Ecto neural progenitor cell (in vitro differentiated cells): ENCODE measurements around the gene PITPNM1.
A peak's percentile ranks its signal among the peaks of the same experiment; 100 is the strongest.
"Not testable (repeated sequence)": the region's sequence is repeated elsewhere in the genome, so short reads cannot be mapped to it uniquely, and the experiment has no call there.

Source experiments
- DNase-seq: peaks from one replicate; pipeline ENCODE4 v3.0.0-alpha.2; 2018; ENCODE audit warnings: low spot score

The PITPNM1 gene

GRCh38 chr11:67466367-67466766, 38.8 kb downstream of the PITPNM1 start:
- DNase-seq = no peak

DNA sequence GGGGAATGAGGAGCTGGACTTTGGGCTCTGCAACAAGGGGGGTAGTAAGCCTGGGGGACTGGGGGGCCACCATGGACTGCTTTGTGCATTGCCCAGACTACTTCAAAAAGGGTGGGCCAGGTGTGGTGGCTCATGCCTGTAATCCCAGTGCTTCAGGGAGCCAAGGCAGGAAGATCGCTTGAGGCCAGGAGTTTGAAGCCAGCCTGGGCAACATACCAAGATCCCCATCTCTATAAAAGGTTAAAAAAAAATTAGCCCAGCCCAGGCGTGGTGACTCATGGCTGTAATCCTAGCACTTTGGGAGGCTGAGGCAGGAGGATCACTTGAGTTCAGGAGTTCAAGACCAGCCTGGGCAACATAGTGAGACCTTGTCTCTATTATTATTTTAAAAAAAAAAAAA, 39.6 kb downstream of the PITPNM1 start:
- not testable (repeated sequence) for DNase-seq

DNA sequence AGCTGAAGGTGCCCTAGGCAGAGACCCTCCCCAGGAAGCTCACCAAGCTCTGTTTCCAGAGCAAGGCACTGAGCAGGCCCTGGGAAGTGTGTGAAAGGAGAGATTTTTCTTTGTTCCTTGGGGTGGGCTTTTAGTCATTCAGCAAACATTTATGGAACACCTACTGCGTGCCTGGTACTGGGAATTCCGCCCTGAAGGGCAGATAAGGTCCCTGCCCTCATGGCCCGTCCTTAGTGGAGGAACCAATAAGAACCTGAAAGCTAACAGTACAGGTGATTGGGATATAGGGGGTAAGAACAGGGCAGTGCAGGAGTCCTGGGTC, 40.0 kb downstream of the PITPNM1 start:
- no peak for DNase-seq

- DNase-seq = peak; percentile 91
Observed at GRCh38 chr11:67464411-67465188, 40.6 kb downstream of the PITPNM1 start.

DNA sequence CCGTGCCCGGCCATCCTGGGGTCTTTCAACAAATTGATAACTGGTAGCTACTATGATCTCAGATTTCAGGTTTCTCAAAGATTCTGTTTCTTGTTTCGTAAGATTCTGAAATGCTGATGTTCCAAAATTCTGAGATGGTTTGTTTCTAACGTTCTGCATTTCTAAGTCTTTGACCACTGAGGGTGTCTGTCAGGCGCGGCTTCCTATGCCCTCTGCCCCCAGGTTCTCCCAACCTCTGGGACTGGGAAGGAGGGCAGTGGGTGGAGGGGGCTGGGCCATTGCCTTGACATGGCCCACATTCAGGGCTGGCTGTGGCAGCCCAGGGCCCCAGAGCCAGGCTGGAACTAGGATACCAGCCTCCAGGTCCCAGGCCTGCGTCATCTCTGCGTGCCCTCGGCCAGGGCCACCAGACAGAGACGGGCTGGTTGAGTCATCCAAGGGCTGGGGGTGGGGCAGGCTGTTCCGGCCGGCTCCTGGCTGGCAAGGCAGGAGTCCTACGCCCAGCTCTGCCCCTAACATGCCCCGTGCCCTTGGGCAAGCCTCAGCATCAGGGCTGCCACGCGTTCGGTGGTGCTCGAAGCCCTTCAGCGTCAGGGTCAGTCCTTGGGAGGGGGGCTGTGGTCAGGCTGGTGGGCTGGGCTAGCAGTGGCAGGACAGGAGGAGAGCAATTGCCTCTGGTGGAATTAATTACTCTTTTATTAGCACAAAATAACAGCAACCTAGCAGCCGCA, 41.3 kb downstream of the PITPNM1 start:
- DNase-seq = no peak

DNA sequence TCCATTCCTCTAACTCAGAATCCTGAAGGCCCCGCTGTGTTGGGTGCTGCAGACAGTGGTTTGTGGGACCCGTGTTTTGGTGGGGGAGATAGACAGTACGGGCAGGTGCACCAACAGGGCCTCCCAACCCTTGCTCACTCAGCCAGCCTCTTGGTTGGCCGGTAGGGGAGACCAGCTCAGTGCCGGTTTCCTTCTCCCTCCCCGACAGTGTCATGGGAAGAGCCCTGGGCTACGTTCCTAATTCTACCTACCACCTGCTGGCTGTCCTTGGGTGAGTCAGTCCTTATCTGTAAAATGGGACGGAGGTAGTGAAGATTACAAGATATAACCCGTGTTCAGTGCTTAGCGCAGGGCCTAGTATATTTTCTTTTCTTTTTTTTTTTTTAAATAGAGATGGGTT, 42.0 kb downstream of the PITPNM1 start:
- no peak for DNase-seq

- DNase-seq = no peak
Observed at GRCh38 chr11:67458266-67458665, 46.9 kb downstream of the PITPNM1 start.

DNA sequence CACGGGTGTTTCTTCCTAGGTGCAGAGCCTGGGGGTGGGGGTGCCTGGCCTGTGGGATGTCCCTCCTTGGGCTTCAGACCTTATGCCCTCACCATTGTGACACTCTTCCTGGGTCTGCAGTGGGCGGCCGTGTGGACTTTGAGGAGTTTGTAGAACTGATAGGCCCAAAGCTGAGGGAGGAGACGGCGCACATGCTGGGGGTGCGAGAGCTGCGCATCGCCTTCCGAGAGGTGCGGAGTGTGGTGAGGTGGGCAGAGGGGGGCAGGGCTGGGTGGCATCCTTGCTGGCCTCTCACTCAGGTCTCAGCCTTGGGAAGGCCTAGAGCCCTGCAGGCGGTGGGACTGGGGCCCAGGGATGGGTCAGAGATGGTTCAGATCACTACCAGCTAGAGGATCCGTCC, 47.7 kb downstream of the PITPNM1 start:
- DNase-seq = no peak

GRCh38 chr11:67456068-67456705, 49.0 kb downstream of the PITPNM1 start:
- no peak for DNase-seq

- DNase-seq = no peak
Observed at GRCh38 chr11:67455054-67455453, 50.1 kb downstream of the PITPNM1 start, which contains the start of gene CABP4. CABP4 (plus strand) TSS chr11:67455354; CDS start chr11:67455424, 70 bp downstream.

- no peak for DNase-seq
Observed at GRCh38 chr11:67453816-67454732, 51.1 kb downstream of the PITPNM1 start.

GRCh38 chr11:67452141-67452952, 52.8 kb downstream of the PITPNM1 start, which contains the start of gene GPR152:
GPR152 (minus strand) TSS chr11:67452729; CDS start chr11:67452724, 5 bp downstream.
- no peak for DNase-seq

- DNase-seq = no peak
Observed at GRCh38 chr11:67451658-67451976, 53.5 kb downstream of the PITPNM1 start.

GRCh38 chr11:67450796-67451657, 54.1 kb downstream of the PITPNM1 start:
- no peak for DNase-seq

DNA sequence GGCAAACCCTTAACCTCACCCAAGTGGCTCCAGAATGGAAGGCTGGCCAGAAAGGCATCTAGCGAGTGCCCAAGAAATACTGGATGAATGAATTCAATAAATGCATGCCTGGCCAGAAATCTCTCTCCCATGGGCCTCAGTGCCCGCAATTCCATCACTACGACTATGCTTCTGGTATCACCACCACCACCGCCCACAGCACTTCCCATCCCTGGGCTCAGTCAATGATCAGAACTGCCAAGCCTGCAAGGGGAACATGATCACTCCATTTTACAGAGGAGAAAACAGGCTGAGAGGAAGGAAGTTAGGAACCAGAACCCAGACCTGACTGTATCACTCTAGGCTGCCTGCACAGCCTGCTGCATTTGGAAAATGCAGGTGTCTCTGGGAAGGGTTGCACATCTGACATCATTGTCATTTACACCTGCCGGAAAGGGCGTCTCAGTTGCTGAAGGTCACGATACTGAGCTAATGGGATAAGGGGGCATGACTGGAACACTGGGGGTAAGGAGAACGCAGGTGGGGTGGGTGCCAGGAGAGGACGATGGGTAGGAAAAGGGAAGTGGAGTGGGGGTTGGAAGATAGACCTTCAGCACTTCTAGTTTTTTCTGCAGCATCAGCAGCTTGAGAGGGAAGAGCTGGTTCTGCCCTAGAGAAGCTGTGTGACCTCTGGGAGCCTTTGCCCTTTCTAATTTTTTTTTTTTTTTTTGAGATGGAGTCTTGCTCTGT, 55.9 kb downstream of the PITPNM1 start:
- DNase-seq = no peak

DNA sequence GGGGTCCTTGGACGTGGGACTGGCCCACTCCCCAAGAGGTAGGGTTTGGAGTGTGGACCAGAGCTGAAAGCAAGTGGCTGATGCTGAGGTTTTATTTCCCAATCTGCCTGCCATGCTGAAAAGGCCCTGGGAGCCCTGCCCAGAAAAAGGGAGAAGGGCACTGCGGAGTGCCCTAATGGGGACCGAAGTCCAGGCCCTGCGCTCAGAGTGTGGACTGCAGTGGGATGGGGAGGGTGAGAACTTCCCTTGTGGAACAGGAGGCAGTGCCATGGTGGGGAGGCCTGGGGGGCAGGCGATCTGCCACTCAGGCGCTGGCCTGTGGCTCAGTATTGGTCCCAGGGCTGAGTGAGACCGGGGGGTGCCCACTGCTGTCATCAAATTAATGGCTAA, 56.9 kb downstream of the PITPNM1 start:
- no peak for DNase-seq

DNA sequence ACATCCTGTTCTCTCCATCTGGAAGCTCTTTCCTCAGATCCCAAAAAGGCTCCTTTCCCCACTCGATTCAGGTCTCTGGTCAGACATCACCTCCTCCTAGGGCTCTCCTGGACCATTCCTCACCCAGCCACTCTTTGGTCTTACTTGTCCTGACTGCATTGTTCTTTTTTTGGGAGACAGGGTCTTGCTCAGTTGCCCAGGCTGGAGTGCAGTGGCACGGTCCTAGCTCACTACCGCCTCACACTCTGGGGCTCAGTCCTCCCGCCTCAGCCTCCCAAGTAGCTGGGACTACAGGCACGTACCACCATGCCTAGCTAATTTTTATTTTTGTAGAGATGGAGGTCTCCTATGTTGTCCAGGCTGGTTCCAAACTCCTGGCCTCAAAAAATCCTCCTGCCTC, 59.6 kb downstream of the PITPNM1 start:
- DNase-seq = no peak

GRCh38 chr11:67442504-67443404, 62.4 kb downstream of the PITPNM1 start:
- DNase-seq = no peak
